ENCODE data around the gene ZIC5.

The ZIC5 gene

DNA sequence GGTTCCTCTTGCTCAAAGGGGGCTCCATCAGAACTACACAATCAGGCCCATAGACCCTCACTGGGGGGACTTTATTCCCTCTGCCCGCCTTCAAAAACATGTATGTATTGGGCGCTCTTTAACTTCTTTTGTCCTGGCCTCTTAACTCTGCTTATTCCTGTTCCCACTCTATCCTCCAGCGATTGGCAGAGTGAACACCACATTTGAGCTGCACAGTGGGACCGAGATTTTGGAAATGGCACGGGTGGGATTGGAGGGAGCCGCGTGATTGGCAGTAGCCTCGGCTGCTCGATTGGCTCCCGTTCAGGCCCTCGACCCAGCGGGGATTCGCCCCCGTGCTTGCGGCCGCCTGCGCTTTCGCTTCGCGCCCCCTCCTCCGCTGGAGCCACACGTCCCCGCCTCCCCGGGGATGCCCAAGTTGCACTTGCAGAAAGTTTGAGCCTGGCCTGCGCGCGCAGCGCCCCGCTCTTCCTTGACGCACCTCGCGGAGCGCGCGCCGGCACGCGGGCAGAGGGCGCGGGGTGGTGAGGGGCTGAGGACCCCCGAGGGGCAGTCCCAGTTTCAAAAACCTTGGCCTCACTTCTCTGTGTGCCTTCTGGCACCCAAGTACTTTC, at the start of gene ZIC5:
Gene ZIC5, minus strand, starts transcription at position 192 of the 614 bp plus-strand sequence. Its CDS starts 164 bp downstream, at position 28.
- no peak for DNase-seq

- DNase-seq: no peak
Measured at GRCh38 chr13:100019780-100020356, 48.3 kb upstream of the ZIC5 start.

GRCh38 chr13:100014621-100015020, 43.1 kb upstream of the ZIC5 start:
- DNase-seq: no peak

- DNase-seq: no peak
Measured at GRCh38 chr13:99998261-99998660, 26.7 kb upstream of the ZIC5 start.

GRCh38 chr13:99997702-99998214, 26.2 kb upstream of the ZIC5 start:
- DNase-seq: no peak

DNA sequence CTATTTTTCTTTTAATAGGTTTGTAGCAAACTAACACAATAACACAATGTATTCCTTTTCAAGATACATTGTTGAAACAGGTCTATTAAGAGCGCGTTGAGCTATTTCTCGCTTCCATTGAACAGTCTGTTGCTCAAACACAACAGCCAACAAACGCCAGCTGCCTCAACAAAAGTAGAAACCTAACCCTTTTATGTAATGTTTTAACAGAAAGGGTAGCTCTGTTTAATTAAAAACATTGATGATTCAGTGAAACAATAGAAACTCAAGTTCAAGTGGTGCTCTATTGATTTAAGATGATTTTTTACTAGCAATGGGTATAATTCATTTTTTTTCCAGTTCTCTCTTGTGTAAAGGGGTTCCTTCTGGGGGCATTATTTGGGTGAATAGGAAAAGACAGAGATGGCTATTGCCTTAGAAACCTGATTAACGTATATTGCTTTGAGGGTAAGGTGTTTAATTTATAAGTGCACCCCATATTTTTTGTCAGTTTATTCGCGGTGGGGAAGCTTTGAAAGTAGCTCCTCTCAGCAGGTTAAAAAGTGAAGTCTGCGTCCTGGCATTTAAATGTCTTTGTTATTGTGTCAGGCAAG, 24.9 kb upstream of the ZIC5 start:
- no peak for DNase-seq

GRCh38 chr13:99995589-99996380, 24.2 kb upstream of the ZIC5 start:
- DNase-seq: no peak

DNA sequence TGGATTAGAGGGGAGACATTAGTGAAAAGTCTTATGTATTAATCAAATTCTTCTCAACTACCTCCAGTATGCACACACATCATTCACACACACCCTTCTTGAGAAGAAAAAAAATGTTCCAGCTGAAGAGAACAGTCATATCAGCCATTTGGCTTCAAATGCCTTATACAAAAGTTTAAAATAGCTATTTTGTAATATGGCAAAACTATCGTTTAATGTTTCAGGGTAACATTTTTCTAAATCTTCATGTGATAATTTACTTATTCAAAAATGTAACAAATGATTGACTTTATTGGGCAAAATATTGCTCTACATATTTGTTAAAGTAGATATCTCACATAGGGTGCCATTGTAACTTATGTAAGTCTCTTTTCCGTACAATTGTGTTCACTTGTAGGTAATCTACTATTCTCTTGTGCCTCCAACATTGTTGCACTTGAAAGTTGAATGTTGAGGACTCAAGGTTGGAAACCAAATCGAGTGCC, 23.6 kb upstream of the ZIC5 start:
- no peak for DNase-seq

DNA sequence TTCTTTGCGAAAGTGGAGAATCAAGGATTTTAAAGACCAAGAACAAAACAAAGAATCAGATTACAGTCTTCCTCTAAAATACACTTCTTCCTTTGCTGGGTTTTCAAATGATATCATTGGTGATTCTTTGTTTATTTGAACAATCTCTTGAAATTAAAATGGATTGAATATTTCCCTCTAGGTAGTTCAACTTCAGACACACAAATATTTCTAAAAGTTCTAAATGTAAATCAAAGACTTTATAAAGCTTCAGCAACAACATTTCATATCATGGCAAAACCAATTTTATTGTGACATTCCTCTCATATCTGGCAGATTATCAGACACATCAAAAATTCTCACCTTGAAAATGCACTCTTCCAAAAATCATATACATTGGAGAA, 23.1 kb upstream of the ZIC5 start:
- no peak for DNase-seq

GRCh38 chr13:99993660-99994637, 22.4 kb upstream of the ZIC5 start:
- no peak for DNase-seq

- no peak for DNase-seq
Measured at GRCh38 chr13:99992949-99993351, 21.4 kb upstream of the ZIC5 start.

DNA sequence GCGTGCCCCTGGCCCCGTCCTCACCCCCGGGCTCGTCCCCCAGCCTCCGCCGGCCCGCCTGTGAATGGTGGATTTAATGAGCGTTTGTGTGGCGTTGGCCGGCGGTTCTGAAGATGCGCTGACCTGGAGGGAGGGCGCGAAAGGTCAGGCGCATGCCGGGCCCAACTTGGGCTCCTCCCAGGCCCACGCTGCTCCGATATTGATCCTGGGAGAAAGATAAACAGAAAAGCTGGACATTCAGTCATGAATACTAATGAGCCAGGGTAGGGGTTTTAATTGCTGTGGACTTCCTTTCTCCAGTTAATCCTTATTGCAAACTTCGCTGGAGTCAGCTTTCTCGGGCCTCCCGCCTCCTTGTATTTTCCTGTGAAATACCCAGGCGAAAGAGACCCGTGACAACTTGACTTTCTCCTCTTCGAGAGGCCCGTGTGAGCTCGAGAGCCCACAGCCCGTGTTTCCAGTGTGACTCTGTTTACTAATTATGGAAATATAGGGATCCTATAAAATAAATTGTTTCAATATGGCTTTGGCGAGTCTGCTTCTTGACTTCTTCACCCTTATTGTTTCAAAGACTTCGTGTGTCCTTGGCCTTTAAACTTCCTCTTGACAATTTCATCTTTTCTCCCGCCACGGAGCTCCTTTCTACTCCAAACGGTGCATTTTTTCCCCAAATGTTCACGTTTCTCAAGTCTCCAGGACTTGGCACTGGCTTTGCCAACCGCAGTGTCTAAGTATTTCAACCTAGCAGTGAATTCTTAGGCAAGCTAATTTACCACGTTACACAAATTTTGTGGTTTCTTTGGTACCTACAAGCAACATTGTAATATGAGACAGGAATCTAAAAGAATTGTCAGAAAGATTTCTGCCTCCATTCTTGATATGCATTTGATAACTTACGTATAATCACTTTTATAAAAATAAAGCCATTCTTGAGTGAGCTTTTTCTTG, 20.5 kb upstream of the ZIC5 start:
- DNase-seq: no peak

GRCh38 chr13:99991013-99991827, 19.7 kb upstream of the ZIC5 start:
- no peak for DNase-seq

GRCh38 chr13:99990126-99990977, 18.8 kb upstream of the ZIC5 start:
- no peak for DNase-seq

GRCh38 chr13:99989276-99990125, 17.9 kb upstream of the ZIC5 start:
- no peak for DNase-seq

DNA sequence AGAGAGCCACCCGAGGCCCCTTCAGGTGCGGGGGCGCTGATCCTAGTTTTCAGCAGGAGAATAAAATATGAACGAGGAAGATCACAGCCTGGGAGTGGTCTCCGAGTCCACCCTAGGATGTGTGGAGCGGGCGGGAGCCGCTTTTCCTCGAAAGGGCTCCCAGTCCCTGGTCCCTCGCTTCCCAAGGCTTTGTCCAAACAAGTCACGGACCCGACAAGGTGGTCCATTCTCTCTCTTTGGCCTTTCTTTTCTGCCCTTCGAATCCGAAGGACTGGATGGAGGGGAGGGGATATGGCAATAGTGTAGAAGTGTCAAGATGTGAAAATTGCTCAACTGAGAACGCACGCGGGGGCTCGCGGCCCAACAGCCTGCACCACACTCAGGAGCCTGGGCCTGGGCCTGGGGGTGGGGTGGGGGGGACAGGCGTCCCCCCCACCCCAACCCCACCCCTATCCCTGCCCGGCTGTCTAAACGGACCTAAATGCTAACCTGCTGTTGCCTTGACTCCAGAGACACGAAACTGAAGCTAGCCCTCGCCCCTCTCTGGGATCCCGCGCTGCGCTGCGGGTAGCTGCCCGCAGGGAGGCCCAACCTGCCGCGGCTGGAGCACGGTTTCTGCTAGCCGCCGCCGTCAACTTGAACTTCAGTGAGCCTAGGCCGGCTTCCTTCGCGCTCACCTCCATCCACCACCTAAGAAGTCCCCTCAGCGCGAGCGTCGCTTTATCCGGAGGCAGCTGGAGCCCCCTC, 17.1 kb upstream of the ZIC5 start:
- DNase-seq: no peak
